ENCODE data around the gene TRMT1.
"Not testable (repeated sequence)": the region's sequence is repeated elsewhere in the genome, so short reads cannot be mapped to it uniquely, and the experiment has no call there.

TRMT1 gene

DNA sequence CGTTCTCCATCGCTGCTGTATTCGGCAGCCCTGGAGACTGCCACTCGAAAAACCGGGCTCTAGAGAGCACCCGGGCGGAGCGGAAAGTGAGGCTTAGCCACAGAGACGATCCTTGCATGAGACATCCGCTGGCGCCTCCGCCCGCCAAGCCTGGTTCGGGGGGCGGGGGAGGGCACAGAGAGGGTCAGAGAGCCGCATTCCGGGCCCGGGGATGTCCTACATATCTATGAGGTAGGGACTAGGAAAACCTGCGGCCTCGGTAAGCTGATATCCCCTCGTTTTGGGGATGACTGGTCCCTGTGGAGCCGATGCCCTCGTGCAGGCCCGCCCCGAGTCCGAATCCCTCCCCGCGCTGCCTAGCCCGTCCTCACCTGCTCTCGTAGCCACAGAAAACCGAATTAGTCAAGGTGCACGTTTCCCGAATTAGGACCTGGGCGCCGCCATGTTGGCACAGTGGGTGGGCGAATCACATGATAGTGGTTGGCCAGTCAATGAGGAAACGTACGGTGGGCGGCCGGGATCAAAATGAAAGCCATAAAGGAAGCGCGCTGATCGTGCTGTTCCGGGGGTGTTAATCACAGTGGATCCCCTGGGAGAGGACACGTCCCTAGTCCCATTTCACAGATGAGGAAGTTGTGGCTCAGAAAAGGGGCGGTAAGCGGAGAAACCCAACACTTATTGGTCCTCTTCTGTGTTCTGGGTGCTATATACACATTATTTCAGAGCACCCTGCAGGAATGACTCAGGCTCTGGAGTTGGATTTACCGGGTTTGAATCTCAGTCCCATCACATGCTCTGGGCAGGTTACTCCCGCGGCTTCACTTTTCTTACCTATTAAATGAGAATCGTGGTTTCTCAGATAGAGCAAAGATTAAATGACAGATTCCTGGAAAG, at the start of gene TRMT1:
Gene TRMT1 (minus strand): TSS at position 459 of the 894 bp plus-strand sequence. CDS start 341 bp downstream, at position 118.
- DNase-seq: peak; percentile 95

DNA sequence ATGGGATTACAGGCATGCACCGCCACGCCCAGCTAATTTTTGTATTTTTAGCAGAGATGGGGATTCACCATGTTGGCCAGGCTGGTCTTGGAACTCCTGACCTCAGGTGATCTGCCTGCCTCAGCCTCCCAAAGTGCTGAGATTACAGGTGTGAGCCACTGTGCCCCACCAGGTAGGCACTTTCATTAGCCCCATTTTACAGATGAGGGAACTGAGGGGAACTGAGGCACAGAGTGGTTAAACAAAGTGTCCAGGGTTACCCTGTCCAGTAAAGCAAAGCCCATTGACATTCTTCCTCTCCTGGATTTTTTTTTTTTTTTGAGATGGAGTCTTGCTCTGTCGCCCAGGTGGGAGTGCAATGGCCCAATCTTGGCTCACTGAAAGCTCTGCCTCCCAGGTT, 49.6 kb upstream of the TRMT1 start:
- DNase-seq: not testable (repeated sequence)

GRCh38 chr19:13165162-13165997, 48.8 kb upstream of the TRMT1 start:
- no peak for DNase-seq

- DNase-seq: peak; percentile 64
Measured at GRCh38 chr19:13164343-13165161, 48.0 kb upstream of the TRMT1 start.

GRCh38 chr19:13163609-13164342, 47.2 kb upstream of the TRMT1 start:
- peak; percentile 84 for DNase-seq

- peak; percentile 98 for DNase-seq
Measured at GRCh38 chr19:13162724-13163608, 46.4 kb upstream of the TRMT1 start.

GRCh38 chr19:13160557-13160956, 44.0 kb upstream of the TRMT1 start:
- peak; percentile 13 for DNase-seq

GRCh38 chr19:13159713-13160112, 43.2 kb upstream of the TRMT1 start:
- DNase-seq: no peak

GRCh38 chr19:13155472-13156359, 39.2 kb upstream of the TRMT1 start:
- DNase-seq: peak; percentile 84

GRCh38 chr19:13154911-13155471, 38.5 kb upstream of the TRMT1 start:
- DNase-seq: peak; percentile 93

- DNase-seq: peak; percentile 90
Measured at GRCh38 chr19:13154241-13154778, 37.8 kb upstream of the TRMT1 start.

- DNase-seq: peak; percentile 66
Measured at GRCh38 chr19:13153569-13154240, 37.2 kb upstream of the TRMT1 start.

GRCh38 chr19:13152974-13153568, 36.5 kb upstream of the TRMT1 start:
- peak; percentile 94 for DNase-seq

- no peak for DNase-seq
Measured at GRCh38 chr19:13152356-13152973, 35.9 kb upstream of the TRMT1 start.

DNA sequence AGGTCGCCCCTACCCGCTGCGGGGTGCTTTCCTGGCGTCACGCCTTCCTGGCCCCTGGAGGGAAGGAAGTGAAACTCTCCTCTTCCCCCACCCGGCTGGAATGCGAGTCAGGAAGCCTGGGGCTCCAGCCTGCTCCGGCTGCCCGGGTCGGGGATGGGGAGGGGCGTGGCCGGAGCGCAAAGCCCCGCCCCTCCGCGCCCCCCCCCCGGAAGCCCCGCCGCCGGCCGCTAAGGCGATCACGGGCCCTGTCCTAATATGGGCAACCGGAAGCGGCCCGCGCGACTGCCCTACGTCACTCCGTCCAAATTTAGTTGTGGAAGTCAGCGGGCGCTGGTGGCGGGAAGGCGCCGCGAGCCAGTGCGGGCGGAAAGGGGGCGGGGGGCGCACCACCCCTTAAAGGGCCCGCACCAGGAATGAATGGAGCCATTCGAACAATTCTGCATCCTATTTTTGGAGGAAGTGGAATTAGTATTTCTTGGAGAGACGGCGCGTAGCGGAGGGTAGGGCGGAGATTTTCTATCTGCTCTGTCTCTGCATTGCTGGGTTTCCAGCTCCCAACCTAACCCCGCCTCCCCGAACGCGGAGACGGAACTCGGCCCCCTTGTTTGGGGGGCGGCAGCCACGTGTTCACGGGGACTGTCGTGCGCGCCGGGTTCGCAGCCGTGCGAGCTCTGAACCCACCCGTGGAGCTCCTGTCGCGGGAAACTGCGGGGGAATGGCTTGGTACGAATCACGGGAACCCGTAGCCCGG, 35.2 kb upstream of the TRMT1 start:
- DNase-seq: peak; percentile 96

DNA sequence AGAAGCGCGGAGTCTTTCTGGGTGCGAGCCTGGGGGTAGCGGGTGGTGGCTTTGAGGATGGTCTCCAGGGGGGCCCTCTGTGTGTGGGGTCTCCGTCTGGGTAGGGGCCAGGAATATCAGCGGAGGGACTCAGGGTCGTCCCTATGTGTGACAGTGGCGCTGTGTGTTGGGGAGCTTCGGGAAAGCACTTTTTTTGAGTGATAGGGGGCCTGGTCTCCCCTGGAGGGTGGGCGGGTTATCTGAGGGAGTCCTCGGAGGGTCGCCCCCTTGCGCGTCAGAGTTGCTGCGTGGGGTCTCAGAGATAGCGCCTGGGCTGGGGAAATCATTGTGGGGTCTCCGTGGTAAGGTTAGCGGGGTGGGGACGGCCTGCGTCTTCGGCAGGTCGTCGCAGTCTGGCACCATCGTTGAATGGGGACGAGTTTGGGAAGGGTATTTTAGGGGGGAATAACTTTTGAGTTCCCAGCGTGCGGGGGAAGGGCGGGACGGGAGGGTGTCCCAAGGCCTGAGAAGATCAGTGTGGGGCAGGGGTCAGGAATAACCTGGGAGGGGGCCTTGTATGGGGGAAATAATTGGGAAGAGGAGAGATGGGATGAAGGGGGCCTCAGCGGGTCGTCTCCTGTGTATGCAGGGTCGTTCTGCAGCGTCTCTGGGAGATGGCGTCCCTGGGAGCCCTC, 34.5 kb upstream of the TRMT1 start:
- peak; percentile 62 for DNase-seq

All from DMS53 (cell line).